Mononuclear cell (primary cell): ENCODE measurements around the gene CYP21A2. TPM values are rescaled to one million over a fixed set of nuclear protein-coding genes. Genes with fewer than 3 reads are reported as not detected.
"Not testable (repeated sequence)": the region's sequence is repeated elsewhere in the genome, so short reads cannot be mapped to it uniquely, and the experiment has no call there.

Experiments
- H3K27me3 ChIP-seq: 2 replicates; pipeline ENCODE4 v1.6.0; 2011; ENCODE audit warnings: low read length, control low read depth; ENCODE audit not compliant: insufficient read depth
- H3K4me1 ChIP-seq: 2 replicates; pipeline ENCODE4 v1.5.1; 2011; ENCODE audit warnings: mild to moderate bottlenecking, low read length, control low read depth; ENCODE audit not compliant: insufficient read depth
- H3K4me3 ChIP-seq: 2 replicates; pipeline ENCODE4 v1.5.1; 2011; ENCODE audit warnings: mild to moderate bottlenecking, low read length, moderate library complexity
- H3K9me3 ChIP-seq: 2 replicates; pipeline ENCODE4 v1.5.1; 2011; ENCODE audit warnings: low read depth, mild to moderate bottlenecking, control low read depth, low read length
- total RNA-seq: library from RNA; depleted of rRNA; stranded (reverse); fragments of >200 nt; gene quantifications from one replicate; pipeline ENCODE4 v1.2.3, GENCODE V29; 2012

The CYP21A2 gene
- total RNA-seq, 1 donor, result not detected

GRCh38 chr6:32012941-32013617 is 25.1 kb upstream of the CYP21A2 start:
- not testable (repeated sequence) for H3K27me3 ChIP-seq, H3K4me1 ChIP-seq

GRCh38 chr6:32013738-32014137 is 24.5 kb upstream of the CYP21A2 start:
- H3K27me3 ChIP-seq, H3K9me3 ChIP-seq, H3K4me1 ChIP-seq, H3K4me3 ChIP-seq: not testable (repeated sequence)

More at GRCh38 chr6:32012941-32013617, 25.1 kb upstream of the CYP21A2 start:
- not testable (repeated sequence) for H3K4me3 ChIP-seq, H3K9me3 ChIP-seq

- H3K4me3 ChIP-seq, H3K4me1 ChIP-seq, H3K27me3 ChIP-seq, H3K9me3 ChIP-seq: not testable (repeated sequence)
Observed at GRCh38 chr6:32014547-32014946, 23.7 kb upstream of the CYP21A2 start, which contains the start of gene C4B. Gene C4B, plus strand, starts transcription at chr6:32014795. Its CDS starts 51 bp downstream, at chr6:32014846.

GRCh38 chr6:32022100-32022499 is 16.1 kb upstream of the CYP21A2 start:
- not testable (repeated sequence) for H3K9me3 ChIP-seq, H3K4me3 ChIP-seq, H3K27me3 ChIP-seq, H3K4me1 ChIP-seq

- not testable (repeated sequence) for H3K27me3 ChIP-seq, H3K4me1 ChIP-seq, H3K9me3 ChIP-seq, H3K4me3 ChIP-seq
Observed at GRCh38 chr6:32028631-32029030, 9.6 kb upstream of the CYP21A2 start.

GRCh38 chr6:32029553-32029952 is 8.7 kb upstream of the CYP21A2 start:
- H3K27me3 ChIP-seq, H3K9me3 ChIP-seq, H3K4me3 ChIP-seq, H3K4me1 ChIP-seq: not testable (repeated sequence)

GRCh38 chr6:32035283-32036013 is 2.8 kb upstream of the CYP21A2 start:
- not testable (repeated sequence) for H3K27me3 ChIP-seq, H3K4me1 ChIP-seq, H3K4me3 ChIP-seq, H3K9me3 ChIP-seq

- not testable (repeated sequence) for H3K9me3 ChIP-seq, H3K4me3 ChIP-seq, H3K27me3 ChIP-seq, H3K4me1 ChIP-seq
Observed at GRCh38 chr6:32037136-32037535, 1.1 kb upstream of the CYP21A2 start.

- H3K4me1 ChIP-seq, H3K9me3 ChIP-seq, H3K4me3 ChIP-seq, H3K27me3 ChIP-seq: not testable (repeated sequence)
Observed at GRCh38 chr6:32038878-32039277, 663 bp downstream of the CYP21A2 start.

- not testable (repeated sequence) for H3K4me3 ChIP-seq, H3K4me1 ChIP-seq, H3K27me3 ChIP-seq, H3K9me3 ChIP-seq
Observed at GRCh38 chr6:32039321-32040274, 1.4 kb downstream of the CYP21A2 start.

GRCh38 chr6:32040299-32041049 is 2.3 kb downstream of the CYP21A2 start:
- not testable (repeated sequence) for H3K27me3 ChIP-seq, H3K4me1 ChIP-seq, H3K9me3 ChIP-seq, H3K4me3 ChIP-seq

- H3K9me3 ChIP-seq, H3K27me3 ChIP-seq, H3K4me3 ChIP-seq, H3K4me1 ChIP-seq: not testable (repeated sequence)
Observed at GRCh38 chr6:32041050-32041321, 2.8 kb downstream of the CYP21A2 start.

GRCh38 chr6:32041385-32041784 is 3.2 kb downstream of the CYP21A2 start:
- H3K4me1 ChIP-seq, H3K4me3 ChIP-seq, H3K9me3 ChIP-seq: not testable (repeated sequence)

GRCh38 chr6:32042276-32042675 is 4.1 kb downstream of the CYP21A2 start:
- not testable (repeated sequence) for H3K4me1 ChIP-seq, H3K4me3 ChIP-seq, H3K9me3 ChIP-seq, H3K27me3 ChIP-seq

More at GRCh38 chr6:32041385-32041784, 3.2 kb downstream of the CYP21A2 start:
- H3K27me3 ChIP-seq, result not testable (repeated sequence)
